Loucy (cell line): ENCODE measurements around the gene KRT77.

Source experiments
- H2AFZ ChIP-seq: fragments of 200-600 bp; sonication (generic); 2 replicates; pipeline ENCODE4 v1.6.0; 2016; ENCODE audit warnings: antibody characterized with exemption, mild to moderate bottlenecking, low read length, moderate library complexity
- H3F3A ChIP-seq: fragments of 200-600 bp; 2 replicates; pipeline ENCODE4 v1.6.0; 2016; ENCODE audit warnings: antibody characterized with exemption, low read depth, mild to moderate bottlenecking
- H3K27me3 ChIP-seq: fragments of 200-600 bp; sonication (generic); 2 replicates; pipeline ENCODE4 v1.6.1; 2014; ENCODE audit warnings: low read length, mild to moderate bottlenecking; ENCODE audit not compliant: insufficient read depth, poor library complexity, severe bottlenecking
- H3K36me3 ChIP-seq: fragments of 200-600 bp; sonication (generic); 2 replicates; pipeline ENCODE4 v1.6.1; 2016; ENCODE audit warnings: low read length; ENCODE audit not compliant: insufficient read depth
- H3K4me1 ChIP-seq: fragments of 200-600 bp; sonication (generic); 2 replicates; pipeline ENCODE4 v1.5.1; 2014; ENCODE audit warnings: low read length, mild to moderate bottlenecking; ENCODE audit not compliant: insufficient read depth, poor library complexity, severe bottlenecking
- H3K4me2 ChIP-seq: fragments of 200-600 bp; sonication (generic); 2 replicates; pipeline ENCODE4 v1.6.0; 2014; ENCODE audit warnings: antibody characterized with exemption, low read length, low read depth, mild to moderate bottlenecking; ENCODE audit not compliant: poor library complexity, severe bottlenecking
- H3K4me3 ChIP-seq: fragments of 200-600 bp; sonication (generic); 2 replicates; pipeline ENCODE4 v1.5.1; 2014; ENCODE audit warnings: low read length, mild to moderate bottlenecking, mixed read lengths; ENCODE audit not compliant: poor library complexity, severe bottlenecking
- H3K79me2 ChIP-seq: fragments of 200-600 bp; sonication (generic); 2 replicates; pipeline ENCODE4 v1.6.1; 2014; ENCODE audit warnings: low read length; ENCODE audit not compliant: insufficient read depth
- H3K9ac ChIP-seq: fragments of 200-600 bp; sonication (generic); 2 replicates; pipeline ENCODE4 v1.6.0; 2014; ENCODE audit warnings: mild to moderate bottlenecking, low read depth, low read length, moderate library complexity; ENCODE audit not compliant: poor library complexity, severe bottlenecking
- H3K9me2 ChIP-seq: fragments of 200-600 bp; sonication (generic); replicated peaks from 2 replicates; pipeline ENCODE4 v1.6.1; 2016; ENCODE audit warnings: low read depth, low read length, mixed read lengths
- H3K9me3 ChIP-seq: fragments of 200-600 bp; sonication (generic); 2 replicates; pipeline ENCODE4 v1.6.1; 2014; ENCODE audit warnings: mild to moderate bottlenecking, antibody characterized with exemption, low read length, low read depth; ENCODE audit not compliant: insufficient read depth
- H4K20me1 ChIP-seq: fragments of 200-600 bp; sonication (generic); 2 replicates; pipeline ENCODE4 v1.6.0; 2014; ENCODE audit warnings: antibody characterized with exemption, low read length, mild to moderate bottlenecking; ENCODE audit not compliant: insufficient read depth, poor library complexity, severe bottlenecking
- EZH2phosphoT487 ChIP-seq: fragments of 200-600 bp; IDR thresholded peaks from 2 replicates; pipeline ENCODE4 v1.6.1; 2018; ENCODE audit warnings: antibody characterized with exemption, mild to moderate bottlenecking, moderate library complexity, borderline replicate concordance
- TF ChIP-seq, protein P1 (sequence below): fragments of 200-600 bp; sonication (generic); conservative IDR thresholded peaks from 2 replicates; pipeline ENCODE4 v1.5.1; 2014; ENCODE audit warnings: mild to moderate bottlenecking, antibody characterized with exemption, low read length

Gene KRT77

DNA sequence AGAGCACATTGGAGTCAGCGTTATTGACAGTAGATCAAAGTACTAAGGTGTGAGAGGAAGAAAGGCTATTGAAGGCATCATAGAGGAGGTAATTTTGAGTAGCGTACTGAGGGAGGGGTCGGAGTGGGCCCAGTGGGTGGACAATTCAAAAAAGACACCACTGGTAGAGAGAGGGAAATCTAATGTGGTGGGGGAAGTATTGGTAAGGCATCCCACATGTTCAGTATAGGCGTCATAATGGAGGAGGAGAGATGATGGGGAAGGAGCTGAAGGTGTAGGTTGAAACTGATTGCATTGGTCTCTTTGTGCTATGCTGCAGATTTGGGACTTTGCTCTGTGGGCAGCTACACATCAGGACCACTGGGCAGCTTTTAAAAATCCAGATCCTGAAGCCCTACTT is 23.7 kb upstream of the KRT77 start:
- Histone ChIP-seq H3K9ac (no peak overlapping the region), H4K20me1 (no peaks in the 10 kb centered on the region), H2AFZ (no peak overlapping the region), H3K9me3 (no peaks in the 10 kb centered on the region), H3K4me3 (no peak overlapping the region), H3K4me1 (no peaks in the 10 kb centered on the region), H3K4me2 (no peak overlapping the region), H3K9me2 (no peaks in the 10 kb centered on the region), H3F3A (no peaks in the 10 kb centered on the region), H3K79me2 (no peaks in the 10 kb centered on the region), H3K36me3 (no peaks in the 10 kb centered on the region), H3K27me3 (no peaks in the 10 kb centered on the region)
- TF ChIP-seq EZH2phosphoT487, result no peak
- TF ChIP-seq, protein P1, sequence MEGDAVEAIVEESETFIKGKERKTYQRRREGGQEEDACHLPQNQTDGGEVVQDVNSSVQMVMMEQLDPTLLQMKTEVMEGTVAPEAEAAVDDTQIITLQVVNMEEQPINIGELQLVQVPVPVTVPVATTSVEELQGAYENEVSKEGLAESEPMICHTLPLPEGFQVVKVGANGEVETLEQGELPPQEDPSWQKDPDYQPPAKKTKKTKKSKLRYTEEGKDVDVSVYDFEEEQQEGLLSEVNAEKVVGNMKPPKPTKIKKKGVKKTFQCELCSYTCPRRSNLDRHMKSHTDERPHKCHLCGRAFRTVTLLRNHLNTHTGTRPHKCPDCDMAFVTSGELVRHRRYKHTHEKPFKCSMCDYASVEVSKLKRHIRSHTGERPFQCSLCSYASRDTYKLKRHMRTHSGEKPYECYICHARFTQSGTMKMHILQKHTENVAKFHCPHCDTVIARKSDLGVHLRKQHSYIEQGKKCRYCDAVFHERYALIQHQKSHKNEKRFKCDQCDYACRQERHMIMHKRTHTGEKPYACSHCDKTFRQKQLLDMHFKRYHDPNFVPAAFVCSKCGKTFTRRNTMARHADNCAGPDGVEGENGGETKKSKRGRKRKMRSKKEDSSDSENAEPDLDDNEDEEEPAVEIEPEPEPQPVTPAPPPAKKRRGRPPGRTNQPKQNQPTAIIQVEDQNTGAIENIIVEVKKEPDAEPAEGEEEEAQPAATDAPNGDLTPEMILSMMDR, result no peak

DNA sequence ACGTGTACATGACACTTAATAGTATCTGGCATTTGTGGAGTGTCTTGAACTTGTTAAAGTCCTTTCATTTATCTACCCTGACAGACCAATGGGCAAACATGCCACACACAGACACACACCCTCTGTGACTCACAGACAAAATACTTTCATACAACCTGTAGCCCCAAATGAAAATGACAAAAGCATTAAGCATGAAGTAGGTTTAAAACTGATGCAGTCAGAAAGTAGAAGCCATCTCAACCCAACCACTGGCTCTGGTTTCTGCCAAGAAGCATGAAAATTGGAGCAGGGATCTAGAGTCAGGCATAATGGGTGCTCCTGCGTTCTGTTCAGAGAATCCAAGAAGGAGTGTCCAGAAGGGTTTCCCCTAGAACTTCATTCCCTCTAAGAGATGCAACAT is 23.1 kb upstream of the KRT77 start:
- Histone ChIP-seq H3K9ac (no peak overlapping the region), H3K27me3 (no peaks in the 10 kb centered on the region)
- TF ChIP-seq EZH2phosphoT487, result no peak

DNA sequence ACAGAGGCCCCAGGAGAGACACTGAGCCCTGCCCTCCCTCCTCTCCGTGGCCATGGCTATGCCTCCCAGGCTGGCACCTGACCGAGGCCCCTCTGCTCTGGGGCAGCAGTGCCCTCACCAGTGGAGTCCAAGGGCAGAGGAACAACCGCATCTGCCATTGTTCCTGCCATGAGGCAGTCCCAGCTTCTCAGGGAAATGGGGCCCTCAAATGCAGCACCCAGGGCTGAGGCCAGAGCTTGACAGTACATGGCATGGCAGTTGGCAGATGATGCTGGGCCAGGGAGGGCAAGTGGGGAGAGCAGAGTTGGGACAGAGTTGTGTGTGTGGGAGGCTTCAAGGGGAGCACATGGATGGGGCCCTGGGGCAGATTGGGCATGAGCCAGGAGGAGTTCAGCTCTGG is 21.1 kb upstream of the KRT77 start:
- Histone ChIP-seq H3K9me2 (no peaks in the 10 kb centered on the region), H3K4me3 (no peak overlapping the region), H3F3A (no peaks in the 10 kb centered on the region), H4K20me1 (no peaks in the 10 kb centered on the region), H3K4me2 (no peak overlapping the region), H3K9me3 (no peaks in the 10 kb centered on the region), H3K9ac (no peak overlapping the region), H3K36me3 (no peaks in the 10 kb centered on the region), H3K4me1 (no peaks in the 10 kb centered on the region), H3K27me3 (no peaks in the 10 kb centered on the region), H3K79me2 (no peaks in the 10 kb centered on the region), H2AFZ (no peak overlapping the region)
- TF ChIP-seq, protein P1, result no peak
- no peak for TF ChIP-seq EZH2phosphoT487

More for the DNA sequence above, 23.1 kb upstream of the KRT77 start:
- H3F3A ChIP-seq, result no peaks in the 10 kb centered on the region
- no peak overlapping the region for H3K4me2 ChIP-seq
- no peaks in the 10 kb centered on the region for H3K9me3 ChIP-seq
- H3K4me3 ChIP-seq, result no peak overlapping the region
- H3K4me1 ChIP-seq, result no peaks in the 10 kb centered on the region
- no peaks in the 10 kb centered on the region for H3K36me3 ChIP-seq
- no peak overlapping the region for H2AFZ ChIP-seq
- no peaks in the 10 kb centered on the region for H4K20me1 ChIP-seq
- H3K9me2 ChIP-seq, result no peaks in the 10 kb centered on the region
- no peaks in the 10 kb centered on the region for H3K79me2 ChIP-seq

DNA sequence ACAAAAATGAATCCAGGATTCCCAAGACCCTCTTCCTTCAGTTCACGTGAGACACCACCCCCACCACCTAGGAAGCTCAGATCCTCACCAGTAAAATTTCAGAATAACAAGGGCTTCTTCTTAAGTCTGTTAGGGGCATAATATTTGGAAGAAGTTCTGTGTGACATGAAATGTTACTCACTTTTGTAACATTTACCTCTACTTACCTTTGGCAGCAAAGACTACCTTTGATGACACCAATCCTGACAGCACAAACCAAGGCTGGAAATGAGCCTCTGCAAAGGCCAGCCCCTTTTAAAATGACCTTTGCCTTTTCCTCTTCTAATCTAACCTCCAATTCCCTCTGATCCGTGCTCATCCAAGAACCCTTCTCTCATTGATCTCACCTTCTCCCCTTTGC is 19.4 kb upstream of the KRT77 start:
- Histone ChIP-seq H3K9me3 (no peaks in the 10 kb centered on the region), H3K4me3 (no peak overlapping the region), H3F3A (no peaks in the 10 kb centered on the region), H3K9ac (no peak overlapping the region), H4K20me1 (no peaks in the 10 kb centered on the region), H3K27me3 (no peaks in the 10 kb centered on the region), H3K79me2 (no peaks in the 10 kb centered on the region), H3K36me3 (no peaks in the 10 kb centered on the region), H3K4me2 (no peak overlapping the region), H2AFZ (no peak overlapping the region), H3K4me1 (no peaks in the 10 kb centered on the region), H3K9me2 (no peaks in the 10 kb centered on the region)
- no peak for TF ChIP-seq EZH2phosphoT487
- TF ChIP-seq, protein P1, result no peak
